ENCODE measurements around the gene FBXO31.
"Not testable (repeated sequence)": the region's sequence is repeated elsewhere in the genome, so short reads cannot be mapped to it uniquely, and the experiment has no call there.

DNA sequence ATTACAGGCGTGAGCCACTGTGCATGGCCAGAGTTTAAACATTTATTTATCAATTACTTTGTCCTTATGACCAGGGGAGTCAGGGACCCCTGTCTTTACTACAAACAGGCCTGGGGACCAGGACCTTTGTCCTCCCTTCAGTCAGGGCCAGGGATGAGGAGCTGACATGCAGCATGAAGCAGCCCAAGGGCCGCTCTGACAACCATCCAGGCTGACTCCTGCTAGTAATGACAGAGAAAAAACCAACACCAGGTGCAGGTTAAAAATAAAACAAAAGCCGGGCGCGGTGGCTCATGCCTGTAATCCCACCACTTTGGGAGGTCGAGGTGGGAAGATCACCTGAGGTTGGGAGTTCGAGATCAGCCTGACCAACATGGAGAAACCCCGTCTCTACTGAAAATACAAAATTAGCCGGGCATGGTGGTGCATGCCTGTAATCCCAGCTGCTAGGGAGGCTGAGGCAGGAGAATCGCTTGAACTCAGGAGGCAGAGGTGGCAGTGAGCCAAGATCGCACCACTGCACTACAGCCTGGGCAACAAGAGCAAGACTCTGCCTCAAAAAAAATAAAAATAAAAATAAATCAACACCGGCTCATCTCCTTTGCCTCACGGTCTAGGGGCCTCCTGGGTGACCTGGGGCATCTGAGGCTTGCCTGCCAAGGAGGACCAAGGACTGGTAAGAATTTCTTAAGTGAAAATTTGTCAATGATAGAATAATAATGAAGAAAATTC, 20.6 kb downstream of the FBXO31 start:
- TF ChIP-seq, protein P1, sequence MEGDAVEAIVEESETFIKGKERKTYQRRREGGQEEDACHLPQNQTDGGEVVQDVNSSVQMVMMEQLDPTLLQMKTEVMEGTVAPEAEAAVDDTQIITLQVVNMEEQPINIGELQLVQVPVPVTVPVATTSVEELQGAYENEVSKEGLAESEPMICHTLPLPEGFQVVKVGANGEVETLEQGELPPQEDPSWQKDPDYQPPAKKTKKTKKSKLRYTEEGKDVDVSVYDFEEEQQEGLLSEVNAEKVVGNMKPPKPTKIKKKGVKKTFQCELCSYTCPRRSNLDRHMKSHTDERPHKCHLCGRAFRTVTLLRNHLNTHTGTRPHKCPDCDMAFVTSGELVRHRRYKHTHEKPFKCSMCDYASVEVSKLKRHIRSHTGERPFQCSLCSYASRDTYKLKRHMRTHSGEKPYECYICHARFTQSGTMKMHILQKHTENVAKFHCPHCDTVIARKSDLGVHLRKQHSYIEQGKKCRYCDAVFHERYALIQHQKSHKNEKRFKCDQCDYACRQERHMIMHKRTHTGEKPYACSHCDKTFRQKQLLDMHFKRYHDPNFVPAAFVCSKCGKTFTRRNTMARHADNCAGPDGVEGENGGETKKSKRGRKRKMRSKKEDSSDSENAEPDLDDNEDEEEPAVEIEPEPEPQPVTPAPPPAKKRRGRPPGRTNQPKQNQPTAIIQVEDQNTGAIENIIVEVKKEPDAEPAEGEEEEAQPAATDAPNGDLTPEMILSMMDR (IDR thresholded peaks at IDR 0.05) = not testable (repeated sequence)
- TF ChIP-seq EP300, POLR2AphosphoS5 (IDR thresholded peaks at IDR 0.05): not testable (repeated sequence)
